Measurements from ENCODE around the gene SEMA6A.

DNA sequence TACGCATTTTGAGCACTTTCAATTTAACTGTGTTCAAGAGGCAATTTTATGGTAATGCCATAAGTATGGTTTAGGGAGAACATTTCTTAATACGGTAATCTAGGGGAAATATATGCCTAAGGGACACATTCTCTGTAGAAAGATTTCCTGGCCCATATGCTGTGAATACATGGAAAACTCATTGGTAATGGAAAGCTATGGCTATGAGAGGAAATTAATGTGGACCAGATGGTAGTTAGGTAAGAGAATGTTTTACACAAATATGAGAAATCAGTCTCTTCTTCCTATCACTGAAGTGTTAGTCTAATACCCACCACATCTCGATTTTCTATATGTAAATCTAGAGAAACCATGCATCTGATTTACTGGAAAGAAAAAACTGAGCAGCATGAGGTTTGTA lies 105.0 kb downstream of the SEMA6A start:
- TF ChIP-seq, protein P1, sequence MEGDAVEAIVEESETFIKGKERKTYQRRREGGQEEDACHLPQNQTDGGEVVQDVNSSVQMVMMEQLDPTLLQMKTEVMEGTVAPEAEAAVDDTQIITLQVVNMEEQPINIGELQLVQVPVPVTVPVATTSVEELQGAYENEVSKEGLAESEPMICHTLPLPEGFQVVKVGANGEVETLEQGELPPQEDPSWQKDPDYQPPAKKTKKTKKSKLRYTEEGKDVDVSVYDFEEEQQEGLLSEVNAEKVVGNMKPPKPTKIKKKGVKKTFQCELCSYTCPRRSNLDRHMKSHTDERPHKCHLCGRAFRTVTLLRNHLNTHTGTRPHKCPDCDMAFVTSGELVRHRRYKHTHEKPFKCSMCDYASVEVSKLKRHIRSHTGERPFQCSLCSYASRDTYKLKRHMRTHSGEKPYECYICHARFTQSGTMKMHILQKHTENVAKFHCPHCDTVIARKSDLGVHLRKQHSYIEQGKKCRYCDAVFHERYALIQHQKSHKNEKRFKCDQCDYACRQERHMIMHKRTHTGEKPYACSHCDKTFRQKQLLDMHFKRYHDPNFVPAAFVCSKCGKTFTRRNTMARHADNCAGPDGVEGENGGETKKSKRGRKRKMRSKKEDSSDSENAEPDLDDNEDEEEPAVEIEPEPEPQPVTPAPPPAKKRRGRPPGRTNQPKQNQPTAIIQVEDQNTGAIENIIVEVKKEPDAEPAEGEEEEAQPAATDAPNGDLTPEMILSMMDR (IDR thresholded peaks at IDR 0.05 in 8 of 11, conservative IDR thresholded peaks at IDR 0.05 in 3 of 11), result no peak
- TF ChIP-seq POLR2A (IDR thresholded peaks at IDR 0.05), result no peak
